GM18873 (cell line): ENCODE data around the gene LSM14B.

Source experiments
- ATAC-seq: cut with Tn5 transposase; IDR thresholded peaks from one replicate; pipeline ENCODE4 v1.9.1; 2021; ENCODE audit warnings: mild to moderate bottlenecking, moderate library complexity, moderate number of reproducible peaks; ENCODE audit not compliant: unreplicated experiment, low FRiP score

Gene LSM14B

GRCh38 chr20:62131560-62132320, 9.5 kb downstream of the LSM14B start:
- no peak for ATAC-seq

- ATAC-seq, result no peak
Observed at GRCh38 chr20:62132421-62132820, 10.1 kb downstream of the LSM14B start.

DNA sequence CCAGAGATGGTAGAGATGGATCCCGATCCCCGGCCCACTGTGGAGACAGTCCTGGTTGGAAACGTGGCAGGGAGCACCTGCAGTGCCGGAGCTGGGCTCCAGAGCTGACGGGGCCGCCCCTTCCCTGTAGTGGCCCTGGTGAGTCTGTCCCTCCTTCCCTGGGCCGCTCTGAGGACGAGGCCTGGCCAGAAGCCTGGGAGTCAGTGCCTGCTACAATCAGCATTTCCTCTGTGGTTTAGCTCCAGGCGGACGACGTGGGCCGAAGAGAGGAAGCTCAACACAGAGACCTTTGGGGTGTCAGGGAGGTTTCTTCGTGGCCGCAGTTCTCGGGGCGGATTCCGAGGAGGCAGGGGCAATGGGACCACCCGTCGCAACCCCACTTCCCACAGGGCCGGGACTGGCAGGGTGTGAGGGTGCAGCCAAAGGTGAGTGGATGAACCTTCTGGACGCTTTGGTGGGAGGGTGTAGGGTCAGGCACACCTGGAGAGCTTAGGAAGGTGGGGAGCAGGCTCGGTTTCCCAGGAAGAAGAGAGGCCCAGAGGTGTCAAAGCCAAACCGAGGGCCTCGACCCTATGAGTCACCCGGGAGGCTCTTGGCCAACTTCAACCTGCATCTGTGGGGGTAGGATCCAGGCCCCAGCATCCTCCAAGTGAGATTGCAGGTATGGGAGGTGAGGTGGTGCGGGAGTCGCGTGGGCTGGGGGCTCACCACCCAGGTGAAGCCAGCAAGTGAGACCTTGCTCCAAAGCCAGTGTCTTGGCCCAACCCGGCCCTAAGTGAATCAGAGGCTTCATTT, 11.0 kb downstream of the LSM14B start:
- no peak for ATAC-seq

DNA sequence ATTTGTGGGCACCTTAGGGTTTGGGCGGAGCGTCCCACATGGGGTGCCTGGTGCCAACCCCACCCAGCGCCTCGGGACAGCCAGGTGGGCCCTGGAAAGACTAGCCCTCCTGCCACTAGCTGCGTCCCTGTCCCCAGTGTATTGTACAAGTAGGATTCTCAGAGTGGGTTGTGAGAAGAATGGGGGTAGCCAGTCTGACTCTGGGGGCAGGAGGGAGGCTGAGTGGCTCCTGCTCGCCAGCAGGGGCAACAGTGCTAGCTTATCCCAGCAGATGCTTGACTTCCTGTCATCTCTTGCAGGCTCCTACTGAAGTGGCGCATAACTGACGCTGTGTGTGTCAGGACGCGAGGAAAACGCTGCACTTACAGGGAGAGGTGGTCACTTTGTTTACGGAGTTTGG, 11.6 kb downstream of the LSM14B start:
- no peak for ATAC-seq

- no peak for ATAC-seq
Observed at GRCh38 chr20:62134735-62135231, 12.5 kb downstream of the LSM14B start.

DNA sequence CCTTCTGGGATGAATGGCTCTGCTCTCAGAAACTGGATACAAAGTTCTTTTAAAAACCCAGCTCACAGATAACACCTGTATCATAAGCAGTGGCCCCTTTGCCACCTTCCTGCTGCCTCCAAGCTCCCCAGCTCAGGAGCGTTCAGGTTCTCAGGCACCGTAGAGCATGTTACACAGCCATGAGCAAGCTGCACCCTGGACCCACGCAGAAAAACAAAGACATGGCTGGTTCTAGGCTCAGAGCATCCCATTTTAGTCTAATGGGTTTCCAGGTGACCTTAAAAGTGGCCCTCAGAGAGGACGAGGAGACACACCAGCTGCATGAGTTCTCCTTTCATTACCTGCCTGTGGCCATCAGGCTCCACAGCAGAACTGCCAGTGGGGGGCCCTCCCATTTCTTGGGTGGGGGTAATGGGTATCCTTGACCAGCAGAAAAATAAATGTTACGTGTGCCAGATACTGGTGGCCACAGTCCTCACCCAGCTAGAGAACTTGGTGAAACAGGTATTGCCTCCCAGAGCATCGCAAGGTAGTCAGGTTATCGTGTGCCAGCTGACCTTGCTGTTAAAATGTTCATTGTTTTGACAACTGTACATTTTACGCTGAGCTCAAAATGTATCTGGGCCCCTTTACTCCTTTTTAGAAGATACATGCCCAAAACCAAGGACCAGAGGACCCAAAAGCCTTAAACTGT, 13.4 kb downstream of the LSM14B start:
- no peak for ATAC-seq

DNA sequence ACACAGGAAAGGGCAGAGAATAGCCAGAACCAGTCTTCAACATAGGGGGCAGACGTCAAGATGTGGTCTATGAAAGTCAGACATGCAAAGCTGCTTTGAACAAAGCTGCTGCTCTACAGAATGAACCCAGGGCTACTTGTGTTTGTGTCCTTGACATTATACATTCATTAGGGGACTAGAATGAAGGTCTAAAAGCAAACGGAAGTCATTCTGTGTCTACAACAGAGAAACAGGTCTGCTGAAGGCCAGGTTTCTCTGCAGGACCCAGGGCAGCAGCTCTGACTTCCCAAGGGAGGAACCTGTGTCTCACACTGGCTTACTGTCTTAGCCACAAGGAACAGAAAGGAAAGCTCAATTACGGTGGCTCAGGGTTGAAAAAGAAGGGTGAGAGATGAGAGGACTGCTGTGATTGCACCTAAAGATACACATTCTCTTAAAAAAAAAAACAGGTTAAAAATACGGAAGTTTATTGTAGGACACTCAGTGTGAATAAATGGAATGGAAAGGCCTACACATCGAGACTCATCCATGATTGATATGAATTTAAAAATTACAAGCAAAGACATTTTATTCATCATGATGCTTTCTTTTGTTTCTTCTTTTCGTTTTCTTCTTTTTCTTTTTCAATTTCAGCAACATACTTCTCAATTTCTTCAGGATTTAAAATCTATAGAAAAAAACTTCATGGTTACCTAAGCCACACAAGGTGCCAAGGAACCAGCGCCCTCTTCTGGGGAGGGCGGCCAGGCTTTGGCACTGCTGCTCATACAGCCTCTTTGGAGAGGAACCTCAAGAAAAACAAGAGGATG, 14.2 kb downstream of the LSM14B start:
- no peak for ATAC-seq

GRCh38 chr20:62137092-62137384, 14.8 kb downstream of the LSM14B start:
- ATAC-seq, result no peak

GRCh38 chr20:62137478-62138203, 15.4 kb downstream of the LSM14B start:
- no peak for ATAC-seq

GRCh38 chr20:62138204-62138543, 15.9 kb downstream of the LSM14B start:
- ATAC-seq, result no peak

GRCh38 chr20:62138912-62139311, 16.6 kb downstream of the LSM14B start:
- ATAC-seq, result no peak

DNA sequence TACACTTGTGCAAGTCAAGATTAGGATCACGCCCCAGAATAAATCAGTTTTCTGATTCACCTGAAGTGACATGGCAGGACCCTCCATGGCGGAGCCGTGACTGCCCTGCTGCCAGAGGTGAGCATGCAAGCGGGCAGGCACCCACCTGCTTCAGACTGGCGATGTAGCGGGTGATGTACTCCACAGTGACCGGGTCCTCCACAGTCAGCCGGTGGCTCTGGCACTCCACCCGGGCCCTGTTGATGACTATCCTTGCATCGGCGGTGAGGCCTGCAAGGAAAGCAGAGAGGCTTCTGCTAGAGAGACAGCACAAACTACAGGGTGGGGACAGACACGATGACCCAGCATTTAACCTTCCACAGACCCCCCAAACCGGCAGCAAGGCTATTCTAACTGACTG, 17.4 kb downstream of the LSM14B start:
- no peak for ATAC-seq

GRCh38 chr20:62141043-62141396, 18.7 kb downstream of the LSM14B start:
- ATAC-seq, result no peak

GRCh38 chr20:62141397-62142251, 19.3 kb downstream of the LSM14B start:
- no peak for ATAC-seq

DNA sequence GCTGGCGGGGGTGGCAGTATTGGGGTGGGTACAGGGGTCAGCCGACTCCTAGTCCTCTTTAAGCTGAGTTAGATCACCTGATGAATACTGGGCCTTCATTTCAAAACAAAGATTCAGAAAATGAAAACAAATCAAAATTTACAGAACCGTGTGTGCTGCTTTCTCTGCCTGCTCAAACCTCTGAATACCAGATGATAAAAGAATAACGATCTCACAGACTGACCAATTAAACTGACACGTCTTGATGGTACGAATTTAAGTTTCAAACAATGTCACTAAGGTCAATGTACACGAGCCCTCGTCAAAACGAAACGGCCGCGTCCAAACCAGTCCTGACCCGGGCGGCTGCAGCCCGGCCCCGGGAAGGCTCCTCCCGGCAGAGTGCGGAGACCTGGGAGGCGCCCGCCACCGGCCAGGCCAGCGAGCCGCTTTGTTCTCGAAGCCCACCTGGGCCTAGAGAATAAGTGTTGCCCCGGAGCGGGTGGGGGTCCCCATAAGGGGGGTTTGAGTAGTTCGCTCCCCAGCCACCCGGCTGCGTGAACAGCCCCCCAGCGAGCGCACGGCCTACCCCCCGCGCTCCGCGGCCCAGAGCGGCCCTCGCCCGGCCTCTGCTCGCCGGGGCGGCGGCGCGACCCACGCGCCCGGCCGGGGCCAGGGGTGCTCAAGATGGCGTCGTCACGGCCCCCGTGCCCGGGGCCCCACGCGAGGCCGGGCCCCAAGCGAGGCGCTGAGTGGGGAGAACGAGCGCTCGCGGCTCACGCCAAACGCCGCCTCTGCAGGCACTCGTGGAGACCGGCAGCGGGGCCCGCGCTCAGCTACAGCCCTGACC, 20.2 kb downstream of the LSM14B start:
- ATAC-seq, result peak; percentile 11

DNA sequence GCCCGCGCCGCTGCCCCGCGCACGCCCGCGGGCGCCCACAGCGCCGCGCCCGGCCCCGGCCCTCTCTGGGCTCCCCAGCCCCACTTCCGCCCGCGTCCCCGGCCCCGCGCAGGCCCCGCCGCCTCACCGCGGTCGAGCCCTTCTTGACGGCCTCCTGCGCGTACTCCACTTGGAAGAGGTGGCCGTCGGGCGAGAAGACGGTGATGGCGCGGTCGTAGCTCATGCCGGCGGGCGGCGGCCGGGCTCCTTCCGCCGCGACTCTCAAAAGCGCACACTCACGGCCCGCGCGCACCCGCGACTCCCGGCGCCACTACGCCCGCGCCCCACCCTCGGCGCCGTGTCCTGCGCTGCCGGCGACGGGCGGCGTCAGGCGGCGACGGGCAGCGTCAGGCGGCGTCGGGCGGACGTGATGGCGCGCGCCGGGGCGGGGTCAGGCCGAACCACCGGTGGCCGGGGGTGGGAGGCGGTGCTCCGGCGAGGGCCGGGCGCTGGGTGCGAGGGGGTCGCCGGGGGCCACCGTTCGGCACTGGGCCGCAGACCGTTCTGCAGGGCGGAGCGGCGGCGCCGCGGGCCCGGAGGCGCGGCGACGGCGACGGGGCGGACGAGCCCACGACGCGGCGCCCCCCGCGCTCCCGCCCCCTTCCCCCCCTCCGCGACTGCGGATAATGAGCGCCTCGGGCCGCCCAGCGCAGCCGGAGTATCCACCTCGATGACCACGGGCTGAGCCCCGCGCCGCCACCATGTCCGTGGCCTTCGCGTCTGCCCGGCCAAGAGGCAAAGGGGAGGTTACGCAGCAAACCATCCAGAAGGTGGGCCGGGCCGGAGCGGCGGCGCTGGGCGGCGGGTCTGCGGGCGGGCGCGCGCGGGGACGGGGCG, 21.0 kb downstream of the LSM14B start, which contains the start of the genes PSMA7 and SS18L1:
TSS of gene PSMA7 (minus strand) at position 314 of the 876 bp plus-strand sequence. CDS start at position 223, 91 bp downstream.
TSS of gene SS18L1 (plus strand) at position 689 of the 876 bp plus-strand sequence. CDS start at position 741, 52 bp downstream.
- peak; percentile 45 for ATAC-seq
